Neuronal stem cell (in vitro differentiated cells): ENCODE results near the gene TMCC3.
"Not testable (repeated sequence)": the region's sequence is repeated elsewhere in the genome, so short reads cannot be mapped to it uniquely, and the experiment has no call there.

Source experiments
- DNase-seq: peaks from one replicate; pipeline ENCODE4 v3.0.0-alpha.2; 2013; ENCODE audit warnings: low spot score
- H2AFZ ChIP-seq: one replicate; pipeline ENCODE4 v1.6.1; 2013; ENCODE audit warnings: mild to moderate bottlenecking, low read length, inconsistent platforms
- H2AK5ac ChIP-seq: 2 replicates; pipeline ENCODE4 v1.6.1; 2013; ENCODE audit warnings: low read depth, mild to moderate bottlenecking, inconsistent platforms, low read length, moderate library complexity, mixed read lengths
- H2BK120ac ChIP-seq: 2 replicates; pipeline ENCODE4 v1.6.1; 2013; ENCODE audit warnings: low read depth, mild to moderate bottlenecking, inconsistent platforms, low read length, moderate library complexity, mixed read lengths
- H2BK12ac ChIP-seq: one replicate; pipeline ENCODE4 v1.6.1; 2013; ENCODE audit warnings: low read length, inconsistent platforms
- H2BK15ac ChIP-seq: 2 replicates; pipeline ENCODE4 v1.6.1; 2013; ENCODE audit warnings: mild to moderate bottlenecking, low read length, inconsistent platforms, mixed read lengths
- H2BK5ac ChIP-seq: one replicate; pipeline ENCODE4 v1.6.1; 2013; ENCODE audit warnings: inconsistent platforms, mild to moderate bottlenecking, low read length, moderate library complexity
- H3K14ac ChIP-seq: one replicate; pipeline ENCODE4 v1.6.1; 2013; ENCODE audit warnings: low read length, inconsistent platforms
- H3K18ac ChIP-seq: 2 replicates; pipeline ENCODE4 v1.6.1; 2013; ENCODE audit warnings: low read length, inconsistent platforms
- H3K23ac ChIP-seq: 2 replicates; pipeline ENCODE4 v1.6.1; 2013; ENCODE audit warnings: low read depth, mild to moderate bottlenecking, mixed read lengths, low read length, inconsistent platforms; ENCODE audit not compliant: poor library complexity
- H3K27ac ChIP-seq: replicated peaks from 3 replicates; pipeline ENCODE4 v1.5.1; 2013; ENCODE audit warnings: low read length, inconsistent platforms
- H3K27me3 ChIP-seq, 3 experiments: 2 replicates each; pipeline ENCODE4 v1.6.1; 2013; ENCODE audit warnings: low read length in 3 of 3, mild to moderate bottlenecking in 2 of 3, inconsistent platforms in 1 of 3, low read depth in 1 of 3, mixed read lengths in 1 of 3, moderate library complexity in 1 of 3; ENCODE audit not compliant: control insufficient read depth in 3 of 3, insufficient read depth in 3 of 3
- H3K36me3 ChIP-seq, 2 donors: replicated peaks in 1 of 2; 2 replicates each; pipeline ENCODE4 v1.6.1; 2013; ENCODE audit warnings: low read length in 2 of 2; ENCODE audit not compliant: control insufficient read depth in 2 of 2, insufficient read depth in 2 of 2
- H3K4ac ChIP-seq: 2 replicates; pipeline ENCODE4 v1.6.1; 2013; ENCODE audit warnings: inconsistent platforms, mild to moderate bottlenecking, low read length, moderate library complexity
- H3K4me1 ChIP-seq, 2 donors: 1 replicate in 1 of 2; 2 replicates in 1 of 2; pipeline ENCODE4 v1.6.1; 2013; ENCODE audit warnings: low read length in 2 of 2, low read depth in 1 of 2; ENCODE audit not compliant: control insufficient read depth in 2 of 2, insufficient read depth in 1 of 2
- H3K4me2 ChIP-seq: one replicate; pipeline ENCODE4 v1.6.1; 2013; ENCODE audit warnings: mild to moderate bottlenecking, low read length, inconsistent platforms; ENCODE audit not compliant: insufficient read depth, poor library complexity, severe bottlenecking
- H3K4me3 ChIP-seq, 2 donors: 2 replicates each; pipeline ENCODE4 v1.5.1; 2013; ENCODE audit warnings: low read length in 2 of 2, mild to moderate bottlenecking in 2 of 2, inconsistent platforms in 1 of 2, moderate library complexity in 1 of 2
- H3K79me1 ChIP-seq: one replicate; pipeline ENCODE4 v1.6.1; 2013; ENCODE audit warnings: low read depth, mild to moderate bottlenecking, inconsistent platforms, low read length, moderate library complexity
- H3K9ac ChIP-seq: one replicate; pipeline ENCODE4 v1.6.1; 2013; ENCODE audit warnings: mild to moderate bottlenecking, low read depth, low read length, inconsistent platforms; ENCODE audit not compliant: poor library complexity
- H3K9me3 ChIP-seq, 2 donors: replicated peaks in 1 of 2; 2 replicates each; pipeline versions ENCODE3 to v1.6.1; 2013; ENCODE audit warnings: low read length in 2 of 2, mild to moderate bottlenecking in 2 of 2, inconsistent platforms in 1 of 2, low read depth in 1 of 2, mixed read lengths in 1 of 2, moderate library complexity in 1 of 2; ENCODE audit not compliant: control insufficient read depth in 2 of 2, insufficient read depth in 1 of 2
- H4K8ac ChIP-seq: one replicate; pipeline ENCODE4 v1.6.1; 2013; ENCODE audit warnings: low read depth, mild to moderate bottlenecking, inconsistent platforms, low read length, moderate library complexity
- H4K91ac ChIP-seq: one replicate; pipeline ENCODE4 v1.6.1; 2013; ENCODE audit warnings: low read length, low read depth, mild to moderate bottlenecking, inconsistent platforms; ENCODE audit not compliant: poor library complexity
- WGBS, 2 donors: extraction: QIAGEN DNeasy Blood & Tissue Kit; methylation state at CpG; one replicate each; pipeline ENCODE4 v1.1.7; 2013; ENCODE audit warnings: missing lambda C conversion rate in 2 of 2, mixed read lengths in 1 of 2; ENCODE audit not compliant: insufficient read length in 2 of 2, insufficient replicate concordance in 1 of 2; ENCODE audit errors: extremely low coverage in 2 of 2; 5-methylcytosine and 5-hydroxymethylcytosine counted together

The TMCC3 gene

DNA sequence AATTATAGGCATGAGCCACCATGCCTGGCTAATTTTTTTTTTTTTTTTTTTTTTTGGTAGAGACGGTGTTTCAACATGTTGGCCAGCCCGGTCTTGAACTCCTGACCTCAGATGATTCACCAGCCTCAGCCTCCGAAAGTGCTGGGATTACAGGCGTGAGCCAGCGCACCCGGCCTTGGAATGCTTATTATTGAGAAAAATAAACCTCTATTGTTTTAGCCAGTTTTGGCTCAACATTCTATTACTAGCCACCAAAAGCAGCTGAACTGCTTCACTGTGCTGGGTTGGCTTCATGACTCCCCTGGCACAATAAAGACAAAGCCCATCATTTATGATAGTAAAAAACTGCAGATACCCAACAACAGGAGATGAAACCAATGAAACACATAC lies 97.2 kb downstream of the TMCC3 start:
- Histone ChIP-seq H3K4ac (no peak overlapping the region), H3K14ac (no peak overlapping the region), H3K4me3 (no peak overlapping the region), H4K8ac (no peak overlapping the region), H3K79me1 (no peaks in the 10 kb centered on the region), H2AFZ (no peak overlapping the region), H2BK5ac (no peak overlapping the region), H3K23ac (no peak overlapping the region), H3K27ac (no peak overlapping the region), H3K18ac (no peak overlapping the region), H2AK5ac (no peak overlapping the region), H3K9ac (no peak overlapping the region), H3K4me2 (no peak overlapping the region), H3K9me3 (no peaks in the 10 kb centered on the region), H2BK12ac (no peak overlapping the region), H3K36me3 (no peaks in the 10 kb centered on the region), H4K91ac (no peak overlapping the region), H2BK15ac (no peak overlapping the region), H2BK120ac (no peak overlapping the region), H3K27me3 (peaks cover 0 to 8% (median 0%) of the 10 kb centered on the region in 3 experiments), H3K4me1 (no peaks in the 10 kb centered on the region)
- WGBS, 2 donors: no CpG with 5 or more reads among the region's 6 CpGs
- no peak for DNase-seq

DNA sequence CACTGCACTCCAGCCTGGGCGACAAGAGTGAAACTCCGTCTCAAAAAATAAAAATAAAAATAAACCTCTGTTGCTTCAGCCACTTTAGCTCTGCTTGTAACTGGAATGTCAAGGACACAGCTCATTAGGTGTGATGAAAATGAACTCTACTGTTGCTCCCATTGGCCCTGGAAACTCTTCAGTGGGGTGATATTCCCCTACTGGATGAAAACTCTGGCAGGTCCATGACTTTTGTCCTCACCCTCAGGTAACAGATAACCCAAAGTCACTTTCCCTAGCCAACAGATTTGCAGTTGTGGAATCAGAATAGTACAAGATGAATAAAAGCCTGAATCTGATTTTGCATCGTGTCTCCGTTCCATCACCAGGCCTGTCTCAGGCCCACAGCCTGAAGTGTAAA lies 98.5 kb downstream of the TMCC3 start:
- H2AK5ac ChIP-seq: no peak overlapping the region
- H3K27ac ChIP-seq: no peak overlapping the region
- H2BK15ac ChIP-seq: no peak overlapping the region
- DNase-seq: no peak
- peaks cover 0 to 5% (median 0%) of the 10 kb centered on the region in 3 experiments for H3K27me3 ChIP-seq
- H3K4ac ChIP-seq: no peak overlapping the region
- H3K23ac ChIP-seq: no peak overlapping the region
- H3K9ac ChIP-seq: no peak overlapping the region
- no peak overlapping the region for H3K14ac ChIP-seq
- H3K4me3 ChIP-seq: no peak overlapping the region
- H3K18ac ChIP-seq: no peak overlapping the region
- H2BK12ac ChIP-seq: no peak overlapping the region
- no CpG with 5 or more reads among the region's 4 CpGs for WGBS, 2 donors
- H3K36me3 ChIP-seq: no peaks in the 10 kb centered on the region
- H2BK120ac ChIP-seq: no peak overlapping the region
- H2AFZ ChIP-seq: no peak overlapping the region
- H3K4me2 ChIP-seq: no peak overlapping the region
- H2BK5ac ChIP-seq: no peak overlapping the region
- H3K4me1 ChIP-seq: no peaks in the 10 kb centered on the region
- no peak overlapping the region for H4K8ac ChIP-seq
- H3K9me3 ChIP-seq: peaks cover 2 to 5% of the 10 kb centered on the region in 2 donors
- H3K79me1 ChIP-seq: no peaks in the 10 kb centered on the region
- H4K91ac ChIP-seq: no peak overlapping the region

DNA sequence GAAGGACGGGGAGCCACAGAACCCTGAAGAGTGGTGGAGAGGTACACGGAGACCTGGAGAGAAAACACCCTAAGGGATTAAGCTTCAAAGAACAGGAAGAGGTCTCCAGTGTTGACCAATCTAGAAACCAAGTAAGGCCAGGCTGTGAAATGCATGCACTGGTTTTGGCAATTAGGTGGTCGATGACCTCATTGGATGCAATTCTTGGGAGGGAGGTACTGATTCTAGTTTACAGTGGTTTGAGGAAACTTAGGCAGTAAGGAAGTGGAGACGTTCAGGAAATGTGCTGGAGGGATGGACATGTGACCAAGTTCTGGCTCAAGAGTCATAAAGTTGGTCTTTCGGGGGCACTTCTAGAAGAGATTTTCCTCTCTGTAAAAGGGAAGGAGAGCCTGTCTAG lies 99.4 kb downstream of the TMCC3 start:
- H3K18ac ChIP-seq: no peak overlapping the region
- H2BK5ac ChIP-seq: no peak overlapping the region
- no peak overlapping the region for H3K14ac ChIP-seq
- H3K27ac ChIP-seq: no peak overlapping the region
- H3K27me3 ChIP-seq: peaks cover 0 to 2% (median 0%) of the 10 kb centered on the region in 3 experiments
- DNase-seq: no peak
- H3K4me1 ChIP-seq: no peaks in the 10 kb centered on the region
- H4K91ac ChIP-seq: no peak overlapping the region
- H2BK15ac ChIP-seq: no peak overlapping the region
- H2AFZ ChIP-seq: no peak overlapping the region
- H3K4me2 ChIP-seq: no peak overlapping the region
- WGBS, 2 donors: no CpG with 5 or more reads among the region's 5 CpGs
- H2AK5ac ChIP-seq: no peak overlapping the region
- no peaks in the 10 kb centered on the region for H3K79me1 ChIP-seq
- no peak overlapping the region for H2BK12ac ChIP-seq
- no peak overlapping the region for H3K4ac ChIP-seq
- H3K9ac ChIP-seq: no peak overlapping the region
- H4K8ac ChIP-seq: no peak overlapping the region
- peaks cover 2 to 7% of the 10 kb centered on the region in 2 donors for H3K9me3 ChIP-seq
- no peak overlapping the region for H2BK120ac ChIP-seq
- H3K36me3 ChIP-seq: no peaks in the 10 kb centered on the region
- H3K23ac ChIP-seq: no peak overlapping the region
- no peak overlapping the region for H3K4me3 ChIP-seq

DNA sequence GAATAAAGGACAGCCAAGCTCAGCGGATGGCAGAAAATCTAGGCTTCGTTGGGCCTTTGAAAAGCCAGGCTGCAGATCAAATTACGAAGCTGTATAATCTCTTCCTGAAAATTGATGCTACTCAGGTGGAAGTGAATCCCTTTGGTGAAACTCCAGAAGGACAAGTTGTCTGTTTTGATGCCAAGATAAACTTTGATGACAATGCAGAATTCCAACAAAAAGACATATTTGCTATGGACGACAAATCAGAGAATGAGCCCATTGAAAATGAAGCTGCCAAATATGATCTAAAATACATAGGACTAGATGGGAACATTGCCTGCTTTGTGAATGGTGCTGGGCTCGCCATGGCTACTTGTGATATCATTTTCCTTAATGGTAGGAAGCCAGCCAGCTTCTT lies 101.5 kb downstream of the TMCC3 start:
- not testable (repeated sequence) for H4K8ac ChIP-seq, H3K27me3 ChIP-seq, H3K79me1 ChIP-seq, H2BK120ac ChIP-seq, H2AFZ ChIP-seq, H3K27ac ChIP-seq, H3K4me3 ChIP-seq, DNase-seq, H3K18ac ChIP-seq, H3K9ac ChIP-seq, H3K9me3 ChIP-seq, H3K4me1 ChIP-seq, H2AK5ac ChIP-seq, H2BK5ac ChIP-seq, H2BK12ac ChIP-seq, H3K23ac ChIP-seq, H2BK15ac ChIP-seq, H4K91ac ChIP-seq, H3K36me3 ChIP-seq, H3K4ac ChIP-seq, H3K4me2 ChIP-seq, H3K14ac ChIP-seq
- WGBS, 2 donors: no CpG with 5 or more reads among the region's 5 CpGs
